ENCODE results near the gene ZNF385A.

ZNF385A gene

GRCh38 chr12:54415221-54415929 is 30.8 kb upstream of the ZNF385A start:
- DNase-seq (ENCODE audit: low spot score): no peak

- peak; percentile 88 for DNase-seq (ENCODE audit: low spot score)
Observed at GRCh38 chr12:54413284-54414190, 29.0 kb upstream of the ZNF385A start.

- no peak for DNase-seq (ENCODE audit: low spot score)
Observed at GRCh38 chr12:54412786-54413185, 28.3 kb upstream of the ZNF385A start.

- no peak for DNase-seq (ENCODE audit: low spot score)
Observed at GRCh38 chr12:54412348-54412747, 27.8 kb upstream of the ZNF385A start.

- DNase-seq (ENCODE audit: low spot score): peak; percentile 72
Observed at GRCh38 chr12:54411391-54412241, 27.1 kb upstream of the ZNF385A start.

- DNase-seq (ENCODE audit: low spot score): no peak
Observed at GRCh38 chr12:54409267-54409666, 24.7 kb upstream of the ZNF385A start.

- DNase-seq (ENCODE audit: low spot score): no peak
Observed at GRCh38 chr12:54407183-54407905, 22.8 kb upstream of the ZNF385A start.

GRCh38 chr12:54405573-54405972 is 21.0 kb upstream of the ZNF385A start:
- no peak for DNase-seq (ENCODE audit: low spot score)

GRCh38 chr12:54405106-54405505 is 20.6 kb upstream of the ZNF385A start:
- DNase-seq (ENCODE audit: low spot score): no peak

- DNase-seq (ENCODE audit: low spot score): peak; percentile 69
Observed at GRCh38 chr12:54404061-54405004, 19.8 kb upstream of the ZNF385A start.

GRCh38 chr12:54401119-54401518 is 16.6 kb upstream of the ZNF385A start:
- no peak for DNase-seq (ENCODE audit: low spot score)

GRCh38 chr12:54398995-54399793 is 14.7 kb upstream of the ZNF385A start:
- peak; percentile 90 for DNase-seq (ENCODE audit: low spot score)

GRCh38 chr12:54398218-54398617 is 13.7 kb upstream of the ZNF385A start:
- DNase-seq (ENCODE audit: low spot score): no peak

GRCh38 chr12:54397157-54397556 is 12.6 kb upstream of the ZNF385A start:
- no peak for DNase-seq (ENCODE audit: low spot score)

GRCh38 chr12:54395545-54395944 is 11.0 kb upstream of the ZNF385A start:
- no peak for DNase-seq (ENCODE audit: low spot score)

- DNase-seq (ENCODE audit: low spot score): no peak
Observed at GRCh38 chr12:54394986-54395385, 10.5 kb upstream of the ZNF385A start.

GRCh38 chr12:54394281-54394719 is 9.8 kb upstream of the ZNF385A start:
- DNase-seq (ENCODE audit: low spot score): peak; percentile 49

GRCh38 chr12:54393743-54394142 is 9.2 kb upstream of the ZNF385A start:
- no peak for DNase-seq (ENCODE audit: low spot score)

GRCh38 chr12:54393207-54393609 is 8.7 kb upstream of the ZNF385A start:
- DNase-seq (ENCODE audit: low spot score): no peak
